GM12892 (cell line): ENCODE data around the gene MAGI2.

Source experiments
- POLR2A ChIP-seq: IDR thresholded peaks from 2 replicates; pipeline ENCODE4 v1.6.1; 2011; ENCODE audit warnings: low read depth, low read length, control low read depth
- POLR2AphosphoS5 ChIP-seq: IDR thresholded peaks from 2 replicates; pipeline ENCODE4 v1.6.1; 2011; ENCODE audit warnings: low read depth, low read length, control low read depth
- TAF1 ChIP-seq: IDR thresholded peaks from 2 replicates; pipeline ENCODE4 v1.6.1; 2011; ENCODE audit warnings: low read depth, mild to moderate bottlenecking, control low read depth, low read length, borderline replicate concordance

DNA sequence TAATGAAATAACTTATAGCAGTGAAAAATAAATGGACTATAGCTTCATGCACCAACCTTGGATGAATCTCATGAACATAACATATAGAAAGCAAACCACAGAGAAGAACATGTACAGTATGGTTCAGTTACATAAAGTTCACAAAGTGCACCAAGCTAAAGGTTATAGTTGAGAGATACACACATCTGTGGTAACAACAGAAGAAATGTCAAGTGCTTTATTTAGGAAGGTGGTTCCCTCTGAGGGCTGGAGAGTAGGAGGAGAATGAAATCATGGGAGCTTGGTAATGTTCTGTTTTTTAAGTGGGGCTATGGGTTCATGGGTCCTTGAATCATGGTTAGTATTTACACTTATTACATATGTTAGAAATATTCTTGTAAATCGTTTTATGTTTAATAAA, 1331.6 kb downstream of the MAGI2 start:
- no peak for TF ChIP-seq POLR2A
- no peak for TF ChIP-seq POLR2AphosphoS5
- no peak for TF ChIP-seq TAF1
